ENCODE data around the gene LAMC3.
"Not testable (repeated sequence)": the region's sequence is repeated elsewhere in the genome, so short reads cannot be mapped to it uniquely, and the experiment has no call there.

The LAMC3 gene

GRCh38 chr9:131031005-131031641 lies 22.1 kb downstream of the LAMC3 start:
- DNase-seq: no peak

GRCh38 chr9:131031642-131032005 lies 22.6 kb downstream of the LAMC3 start:
- DNase-seq: no peak

GRCh38 chr9:131032384-131032783 lies 23.4 kb downstream of the LAMC3 start:
- no peak for DNase-seq

- DNase-seq: no peak
These were observed 24.6 kb downstream of the LAMC3 start for GRCh38 chr9:131033269-131034224.

GRCh38 chr9:131034268-131034667 lies 25.3 kb downstream of the LAMC3 start:
- no peak for DNase-seq

- not testable (repeated sequence) for DNase-seq
These were observed 25.8 kb downstream of the LAMC3 start for GRCh38 chr9:131034749-131035148.

- no peak for DNase-seq
These were observed 26.6 kb downstream of the LAMC3 start for GRCh38 chr9:131035548-131035947.

GRCh38 chr9:131036071-131036470 lies 27.1 kb downstream of the LAMC3 start:
- DNase-seq: no peak

GRCh38 chr9:131036529-131037334 lies 27.8 kb downstream of the LAMC3 start:
- DNase-seq: no peak

- DNase-seq: no peak
These were observed 28.6 kb downstream of the LAMC3 start for GRCh38 chr9:131037335-131038255.

GRCh38 chr9:131038256-131039128 lies 29.5 kb downstream of the LAMC3 start:
- DNase-seq: no peak

- DNase-seq: no peak
These were observed 30.4 kb downstream of the LAMC3 start for GRCh38 chr9:131039129-131039954.

GRCh38 chr9:131042666-131043065 lies 33.7 kb downstream of the LAMC3 start:
- no peak for DNase-seq

- peak; percentile 15 for DNase-seq
These were observed 34.1 kb downstream of the LAMC3 start for GRCh38 chr9:131043087-131043486.

- DNase-seq: no peak
These were observed 34.7 kb downstream of the LAMC3 start for GRCh38 chr9:131043646-131044045.

- peak; percentile 25 for DNase-seq
These were observed 36.5 kb downstream of the LAMC3 start for GRCh38 chr9:131045300-131046092.

GRCh38 chr9:131046093-131046380 lies 37.1 kb downstream of the LAMC3 start:
- no peak for DNase-seq

GRCh38 chr9:131046581-131047202 lies 37.7 kb downstream of the LAMC3 start:
- DNase-seq: peak; percentile 67

GRCh38 chr9:131048332-131048731 lies 39.4 kb downstream of the LAMC3 start:
- DNase-seq: no peak

Measured in CD4-positive, alpha-beta T cell treated with Interferon gamma for 1 hour (primary cell).